ENCODE data around the gene EML6.
A peak's percentile ranks its signal among the peaks of the same experiment; 100 is the strongest.

The EML6 gene

DNA sequence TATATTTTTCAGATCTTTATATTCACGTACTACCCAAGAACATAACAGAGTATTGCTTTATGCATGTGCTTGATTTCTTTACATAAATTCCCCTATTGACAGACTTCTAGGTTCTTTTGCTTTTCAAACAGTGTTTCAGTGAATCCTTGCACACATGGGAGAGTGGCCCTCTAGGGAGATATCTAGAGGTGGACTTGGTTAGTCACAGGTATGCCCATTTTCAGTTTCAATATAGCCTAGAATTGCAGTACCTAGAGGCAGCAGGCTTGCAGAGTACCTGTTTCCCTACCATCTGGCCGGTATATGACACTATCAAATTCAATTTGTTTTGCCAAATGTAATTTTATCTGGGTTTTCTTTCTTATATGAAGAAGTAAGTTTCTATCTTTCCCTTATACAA lies 36.8 kb downstream of the EML6 start:
- no peak for DNase-seq

- DNase-seq, result peak; percentile 10
Observed at GRCh38 chr2:54763636-54764291, 40.3 kb downstream of the EML6 start.

DNA sequence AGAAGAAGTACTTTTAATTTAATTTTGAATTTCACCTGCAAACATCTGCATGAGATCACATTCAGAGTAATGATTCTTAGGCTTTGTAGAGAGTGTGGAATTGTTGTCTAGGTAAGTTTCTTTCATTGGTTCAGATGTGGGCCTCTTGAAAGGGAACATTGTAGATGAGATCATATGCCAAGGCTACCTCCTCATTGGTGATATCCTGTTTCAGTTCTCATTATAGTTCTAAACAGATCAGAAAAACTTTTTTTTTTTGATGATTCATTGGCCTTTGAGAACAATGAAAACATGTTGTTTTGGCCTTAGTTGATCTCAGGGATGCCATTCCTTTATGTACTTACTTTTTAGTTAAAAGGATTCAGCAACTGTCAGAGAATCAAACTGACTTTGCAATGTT lies 44.5 kb downstream of the EML6 start:
- no peak for DNase-seq

- no peak for DNase-seq
Observed at GRCh38 chr2:54768772-54769428, 45.4 kb downstream of the EML6 start.

GRCh38 chr2:54770211-54770610 lies 46.7 kb downstream of the EML6 start:
- no peak for DNase-seq

GRCh38 chr2:54770676-54771075 lies 47.2 kb downstream of the EML6 start:
- no peak for DNase-seq

DNA sequence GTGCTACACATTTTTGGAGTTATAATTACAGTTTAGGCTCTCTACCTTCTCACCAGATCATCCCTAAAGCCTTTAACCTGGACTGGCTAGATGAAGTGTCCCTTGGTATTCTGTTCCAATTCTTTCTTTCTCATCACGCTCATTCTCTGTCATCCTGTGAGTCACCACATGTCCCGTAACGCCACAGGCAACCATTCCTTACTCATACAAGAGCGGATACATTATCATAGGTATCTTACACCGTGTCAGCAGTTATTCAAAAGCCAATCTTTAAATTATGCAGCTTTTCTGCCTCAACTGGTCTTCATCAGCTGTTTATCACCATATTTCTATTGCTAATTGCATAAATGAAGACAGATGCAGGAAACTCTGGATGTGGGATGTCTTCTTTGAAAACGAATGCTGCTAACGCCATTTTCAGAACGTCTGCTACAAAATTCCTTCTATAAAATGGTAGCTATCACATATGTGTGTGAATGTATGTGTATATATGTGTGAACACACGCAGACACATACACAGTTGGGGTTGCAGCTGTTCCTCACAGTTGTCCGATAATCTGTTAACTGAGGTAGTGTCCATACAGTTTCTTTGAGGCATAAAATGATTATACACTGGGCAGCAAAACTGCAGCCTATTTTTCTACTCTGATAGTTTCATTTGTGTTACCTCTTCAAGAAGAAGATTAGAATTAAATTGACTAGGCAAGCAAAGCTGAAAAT lies 47.9 kb downstream of the EML6 start:
- no peak for DNase-seq

GRCh38 chr2:54772110-54772509 lies 48.6 kb downstream of the EML6 start:
- DNase-seq, result no peak

GRCh38 chr2:54772531-54772930 lies 49.1 kb downstream of the EML6 start:
- no peak for DNase-seq

- no peak for DNase-seq
Observed at GRCh38 chr2:54773233-54773632, 49.8 kb downstream of the EML6 start.

GRCh38 chr2:54773838-54774237 lies 50.4 kb downstream of the EML6 start:
- DNase-seq, result no peak

DNA sequence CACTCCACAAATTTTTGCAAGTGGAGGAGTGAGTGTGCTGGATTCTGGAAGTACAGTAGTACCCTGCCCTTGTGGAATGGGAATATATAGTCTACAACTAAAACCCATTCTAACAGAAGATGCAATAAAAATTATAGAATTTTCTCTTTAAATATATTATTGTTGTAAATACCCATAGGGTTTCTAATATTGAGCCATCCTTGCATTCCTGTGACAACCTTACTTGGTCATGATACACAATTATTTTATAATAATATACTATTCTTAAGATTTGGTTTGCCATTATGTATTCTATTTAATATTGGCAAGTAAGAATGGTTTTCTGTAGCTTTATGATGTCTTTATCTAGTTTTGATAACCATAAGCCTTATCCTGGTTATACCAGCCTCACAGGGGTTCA lies 52.2 kb downstream of the EML6 start:
- DNase-seq, result no peak

- no peak for DNase-seq
Observed at GRCh38 chr2:54776494-54776893, 53.0 kb downstream of the EML6 start.

DNA sequence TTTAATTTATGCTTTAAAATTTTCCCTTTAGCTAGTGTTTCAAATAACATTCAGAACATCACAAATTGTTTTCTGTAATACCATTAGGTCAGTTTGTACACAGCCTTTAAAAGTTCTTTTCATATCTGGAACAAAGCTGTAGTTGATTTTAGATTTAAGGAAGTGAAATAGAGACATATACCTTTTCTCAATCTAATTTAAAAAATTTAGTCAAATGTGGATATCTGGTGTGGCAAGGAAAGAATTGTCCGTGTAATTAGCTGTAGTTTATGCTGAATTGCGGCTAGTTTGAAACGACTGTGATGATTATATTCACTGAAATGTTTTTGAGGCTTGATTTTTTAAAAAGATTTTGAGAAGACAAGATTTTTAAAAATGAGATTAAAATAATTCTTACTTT lies 59.9 kb downstream of the EML6 start:
- DNase-seq, result no peak

- DNase-seq, result no peak
Observed at GRCh38 chr2:54787270-54787669, 63.8 kb downstream of the EML6 start.

- DNase-seq, result no peak
Observed at GRCh38 chr2:54787755-54788366, 64.4 kb downstream of the EML6 start.

GRCh38 chr2:54789878-54790277 lies 66.4 kb downstream of the EML6 start:
- DNase-seq, result no peak

- no peak for DNase-seq
Observed at GRCh38 chr2:54791831-54792230, 68.4 kb downstream of the EML6 start.

GRCh38 chr2:54797307-54797706 lies 73.8 kb downstream of the EML6 start:
- no peak for DNase-seq

GRCh38 chr2:54801352-54801751 lies 77.9 kb downstream of the EML6 start:
- no peak for DNase-seq

DNA sequence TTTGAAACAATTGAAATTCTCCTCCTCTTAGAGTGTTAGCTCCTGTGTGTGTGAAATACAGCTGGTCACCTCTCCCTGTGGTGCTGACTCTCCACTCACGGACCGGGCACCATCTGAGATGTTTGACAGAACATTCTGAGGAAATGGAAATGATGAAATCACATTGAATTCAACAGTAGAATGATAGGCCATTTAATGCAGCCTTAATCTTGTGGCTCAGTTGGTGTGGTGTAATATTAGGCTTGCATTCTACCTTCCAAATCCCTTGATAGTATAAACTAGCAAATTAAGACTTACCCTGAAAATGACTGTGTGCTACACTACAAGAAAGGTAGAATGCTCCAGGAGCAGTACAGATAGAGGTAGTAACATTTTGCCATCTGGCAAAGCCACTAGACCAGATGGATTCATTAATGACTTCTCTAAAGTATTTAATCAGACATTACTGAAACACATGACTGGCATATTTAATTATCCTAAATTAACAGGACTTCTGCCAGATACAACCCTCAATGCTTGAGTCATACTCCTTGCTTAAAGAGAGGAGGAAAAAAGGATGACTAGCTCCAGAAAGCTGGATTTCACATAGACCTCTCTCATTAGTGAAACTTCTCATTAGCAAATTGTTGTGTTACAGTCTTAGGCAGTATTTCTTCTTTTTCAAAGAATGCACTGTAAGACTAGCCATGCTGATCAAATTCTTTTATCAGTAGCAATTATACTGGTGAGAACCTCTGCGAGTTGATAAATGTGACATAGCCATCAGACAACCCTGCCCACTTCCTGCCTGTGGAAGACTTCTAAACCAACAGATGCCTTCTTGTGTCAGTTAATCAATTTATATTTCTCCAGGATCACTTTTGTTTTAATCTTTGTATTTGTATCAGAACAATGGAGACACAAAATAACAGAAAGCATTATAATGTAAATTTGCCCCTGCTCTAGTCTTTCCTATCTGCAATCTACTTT lies 80.6 kb downstream of the EML6 start:
- DNase-seq, result no peak

- no peak for DNase-seq
Observed at GRCh38 chr2:54805255-54805654, 81.8 kb downstream of the EML6 start.

DNA sequence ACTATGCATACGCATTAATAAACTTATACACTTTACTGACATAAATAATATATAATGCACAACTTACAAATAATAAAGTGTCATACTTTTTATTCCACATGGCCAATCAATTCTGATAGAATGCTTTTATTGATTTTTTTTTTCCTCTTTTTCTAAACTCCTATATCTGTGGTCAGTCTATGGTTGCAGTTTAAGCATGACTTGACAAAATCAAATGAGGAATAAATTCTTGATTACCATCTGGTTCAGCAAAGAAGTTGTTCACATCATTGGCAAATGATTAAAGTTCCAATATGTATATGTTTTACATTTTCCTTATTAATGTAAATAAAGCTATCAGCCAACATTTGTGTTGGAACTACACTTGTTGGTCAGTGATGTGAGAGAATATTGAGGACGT lies 83.5 kb downstream of the EML6 start:
- no peak for DNase-seq

Data from CD4-positive, alpha-beta T cell treated with Interleukin-12 subunit alpha and Interleukin-12 subunit beta, for 1 hour (primary cell).